ES-I3 (cell line): ENCODE measurements around the gene NGF.
"Not testable (repeated sequence)": the region's sequence is repeated elsewhere in the genome, so short reads cannot be mapped to it uniquely, and the experiment has no call there.

Experiments used
- H3K36me3 ChIP-seq: 2 replicates; pipeline ENCODE4 v1.6.1; 2013; ENCODE audit warnings: mild to moderate bottlenecking, low read length, control low read depth, moderate library complexity; ENCODE audit not compliant: insufficient read depth
- H3K4me1 ChIP-seq: 2 replicates; pipeline ENCODE4 v1.6.1; 2013; ENCODE audit warnings: mild to moderate bottlenecking, control low read depth, low read length; ENCODE audit not compliant: insufficient read depth
- H3K9ac ChIP-seq: 2 replicates; pipeline ENCODE4 v1.6.1; 2013; ENCODE audit warnings: low read depth, mild to moderate bottlenecking, low read length, moderate library complexity
- H3K9me3 ChIP-seq: 2 replicates; pipeline ENCODE4 v1.6.1; 2013; ENCODE audit warnings: mild to moderate bottlenecking, low read length, moderate library complexity; ENCODE audit not compliant: control insufficient read depth, insufficient read depth

NGF gene

DNA sequence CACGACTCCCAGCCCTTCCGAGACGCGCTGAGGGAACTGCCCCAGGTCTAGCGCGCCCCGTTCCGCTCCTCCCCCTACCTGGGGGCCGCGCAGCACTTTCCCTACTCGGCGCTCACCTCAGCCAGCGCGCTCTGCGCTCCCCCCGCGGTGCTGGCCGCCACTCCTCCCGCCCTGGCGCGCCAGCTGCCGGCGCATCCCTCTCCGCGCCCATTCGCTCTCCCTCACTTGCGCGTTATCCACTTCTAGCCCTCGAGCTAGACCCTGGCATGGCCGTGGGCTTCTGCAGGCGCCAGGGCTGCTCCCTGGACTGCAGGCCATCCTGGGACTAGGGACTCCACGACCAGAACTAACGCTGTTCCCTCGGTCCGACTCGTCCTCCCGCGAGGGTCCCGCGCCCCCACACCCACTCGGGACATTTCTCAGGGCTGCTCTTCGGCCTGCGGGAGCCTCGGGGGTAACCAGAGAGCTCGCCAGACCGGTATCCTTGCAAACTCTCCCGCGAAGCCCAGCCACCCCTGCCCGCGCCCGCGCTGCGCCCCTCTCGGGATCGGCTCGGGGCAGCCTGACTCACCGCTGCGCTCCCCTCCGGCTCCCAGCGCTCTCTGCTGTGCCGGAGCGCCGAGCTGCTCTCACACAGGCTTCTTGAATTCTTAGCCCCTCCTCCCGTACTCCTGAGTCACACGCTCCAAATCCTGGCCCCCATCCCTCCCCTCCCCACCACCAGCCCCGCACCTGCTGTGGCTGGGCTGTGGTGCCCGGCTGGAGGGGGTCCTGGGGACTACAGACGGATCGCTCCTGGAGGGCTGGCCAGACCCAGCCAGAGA is at the start of gene NGF:
Gene NGF (minus strand): TSS at position 617 of the 824 bp plus-strand sequence. CDS start 51,454 bp downstream, outside the sequence.
- Histone ChIP-seq H3K9me3 (no peaks in the 10 kb centered on the region), H3K4me1 (peaks cover 2% of the 10 kb centered on the region; the same call in 1 of the 2 replicates), H3K9ac (peak within 1 kb of the TSS; percentile 67; the same call in 1 of the 2 replicates), H3K36me3 (no peaks in the 10 kb centered on the region)

DNA sequence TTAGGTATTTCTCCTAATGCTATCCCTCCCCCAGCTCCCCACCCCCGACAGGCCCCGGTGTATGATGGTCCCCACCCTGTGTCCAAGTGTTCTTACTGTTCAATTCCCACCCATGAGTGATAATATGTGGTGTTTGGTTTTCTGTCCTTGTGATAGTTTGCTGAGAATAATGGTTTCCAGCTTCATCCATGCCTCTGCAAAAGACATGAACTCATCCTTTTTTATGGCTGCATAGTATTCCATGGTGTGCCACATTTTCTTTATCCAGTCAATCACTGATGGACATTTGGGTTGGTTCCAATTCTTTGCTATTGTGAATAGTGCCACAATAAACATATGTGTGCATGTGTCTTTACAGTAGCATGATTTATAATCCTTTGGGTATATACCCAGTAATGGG is 45.4 kb upstream of the NGF start:
- H3K9ac ChIP-seq, H3K36me3 ChIP-seq, H3K4me1 ChIP-seq, H3K9me3 ChIP-seq: not testable (repeated sequence)

DNA sequence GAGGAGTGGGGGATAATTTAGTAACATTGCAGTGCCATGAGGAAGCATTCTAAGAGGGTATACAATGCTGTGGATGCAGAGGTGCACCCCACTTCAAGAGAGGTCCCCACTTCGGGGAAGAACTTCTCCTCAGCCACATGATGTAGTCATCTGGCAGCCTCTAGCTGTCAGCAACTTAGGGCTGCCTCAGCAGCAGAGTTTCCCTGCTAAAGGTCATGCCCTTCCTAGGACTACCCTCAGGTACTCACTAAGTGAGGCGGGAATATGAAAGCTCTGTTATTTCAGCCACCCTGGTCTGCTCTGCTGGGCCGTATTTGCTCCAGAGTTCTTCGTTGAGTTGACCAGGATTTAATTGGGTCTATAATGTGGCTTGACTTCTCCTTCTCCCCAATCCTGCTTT is 41.9 kb upstream of the NGF start:
- no peak overlapping the region for H3K9ac ChIP-seq
- no peaks in the 10 kb centered on the region for H3K9me3 ChIP-seq
- H3K36me3 ChIP-seq = no peaks in the 10 kb centered on the region
- H3K4me1 ChIP-seq = peaks cover 8% of the 10 kb centered on the region; the same call in 1 of the 2 replicates

DNA sequence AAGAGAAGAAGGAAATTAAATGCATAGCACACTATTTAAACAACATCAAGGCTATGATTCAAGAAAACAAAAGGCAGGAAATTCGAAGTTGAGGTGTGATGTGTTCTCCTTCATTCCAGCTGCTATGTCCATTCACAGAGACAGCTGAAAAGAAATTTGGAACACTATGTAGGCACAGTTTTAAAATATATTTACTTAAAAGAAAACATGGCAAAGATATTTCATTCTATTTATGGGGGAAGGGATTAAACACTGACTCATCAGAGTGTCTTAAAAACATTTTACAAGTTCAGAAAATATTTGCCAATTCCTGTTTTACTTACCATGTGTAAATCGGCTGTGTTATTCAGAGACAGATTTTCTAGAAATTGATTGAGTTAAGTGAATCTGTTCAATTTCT is 39.4 kb upstream of the NGF start:
- Histone ChIP-seq H3K36me3 (no peaks in the 10 kb centered on the region), H3K9ac (no peak overlapping the region), H3K9me3 (no peaks in the 10 kb centered on the region), H3K4me1 (peaks cover 8% of the 10 kb centered on the region; the same call in 1 of the 2 replicates)

DNA sequence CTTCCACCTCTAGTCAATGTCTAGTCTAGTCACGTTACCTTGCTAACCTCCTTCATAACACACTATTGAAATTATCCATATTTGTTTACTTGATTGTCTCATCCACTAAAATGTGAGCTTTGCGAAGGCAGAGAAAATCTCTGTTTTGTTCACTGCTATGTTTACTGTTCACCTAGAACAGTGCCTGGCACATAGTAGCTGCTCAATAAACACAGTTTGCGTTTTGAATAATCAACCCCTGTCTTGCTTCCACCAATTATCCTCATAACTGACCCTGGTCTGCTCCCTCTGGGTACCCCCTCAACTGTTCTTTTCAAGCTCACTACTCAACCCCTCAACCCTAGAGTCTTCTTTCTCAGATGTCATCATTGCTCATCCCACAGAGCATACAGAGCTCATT is 36.5 kb upstream of the NGF start:
- H3K36me3 ChIP-seq = no peaks in the 10 kb centered on the region
- no peaks in the 10 kb centered on the region for H3K9me3 ChIP-seq
- H3K4me1 ChIP-seq = peaks cover 8% of the 10 kb centered on the region; the same call in 1 of the 2 replicates
- no peak overlapping the region for H3K9ac ChIP-seq

DNA sequence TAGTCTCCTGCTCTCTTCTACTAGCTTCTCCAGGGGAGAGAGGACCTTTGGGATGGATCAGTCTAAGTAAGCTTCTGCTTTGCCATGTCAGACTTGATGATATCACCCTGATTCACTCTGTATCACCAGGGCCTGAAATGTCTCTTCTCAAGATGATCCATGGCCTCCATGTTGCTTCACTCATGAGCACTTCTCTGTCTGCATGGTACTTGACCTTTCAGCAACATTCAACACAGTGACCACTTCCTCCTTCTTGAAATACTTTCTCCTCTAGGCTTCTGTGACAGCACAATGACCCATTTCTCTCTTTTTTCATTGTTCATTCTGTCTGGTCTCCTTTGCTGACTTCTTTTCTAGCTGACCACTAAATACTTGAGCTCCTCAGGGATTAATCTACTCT is 35.3 kb upstream of the NGF start:
- Histone ChIP-seq H3K4me1 (peaks cover 8% of the 10 kb centered on the region; the same call in 1 of the 2 replicates), H3K9ac (no peak overlapping the region), H3K36me3 (no peaks in the 10 kb centered on the region), H3K9me3 (no peaks in the 10 kb centered on the region)

DNA sequence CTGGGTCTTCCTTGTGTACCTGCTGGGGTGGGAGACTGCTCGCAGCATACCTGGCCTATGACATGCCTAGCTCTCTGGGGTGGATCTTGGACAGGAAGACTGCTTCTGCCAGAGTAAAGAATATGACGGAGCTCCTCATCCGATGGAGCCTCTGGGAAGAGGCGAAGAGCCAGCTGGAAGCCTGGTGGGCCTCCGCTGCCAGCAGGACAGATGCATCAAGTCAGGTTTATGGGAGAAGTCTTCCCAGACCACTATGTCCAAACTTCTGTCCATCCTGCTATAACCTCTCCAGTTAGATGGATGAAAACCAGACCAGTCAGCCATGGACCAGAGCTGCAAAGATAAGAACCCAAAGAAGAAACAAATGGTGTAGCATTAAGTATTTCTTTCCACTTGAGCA is 27.7 kb upstream of the NGF start:
- H3K36me3 ChIP-seq = no peaks in the 10 kb centered on the region
- no peak overlapping the region for H3K9ac ChIP-seq
- H3K4me1 ChIP-seq = no peaks in the 10 kb centered on the region
- no peaks in the 10 kb centered on the region; the same call in 1 of the 2 replicates for H3K9me3 ChIP-seq

DNA sequence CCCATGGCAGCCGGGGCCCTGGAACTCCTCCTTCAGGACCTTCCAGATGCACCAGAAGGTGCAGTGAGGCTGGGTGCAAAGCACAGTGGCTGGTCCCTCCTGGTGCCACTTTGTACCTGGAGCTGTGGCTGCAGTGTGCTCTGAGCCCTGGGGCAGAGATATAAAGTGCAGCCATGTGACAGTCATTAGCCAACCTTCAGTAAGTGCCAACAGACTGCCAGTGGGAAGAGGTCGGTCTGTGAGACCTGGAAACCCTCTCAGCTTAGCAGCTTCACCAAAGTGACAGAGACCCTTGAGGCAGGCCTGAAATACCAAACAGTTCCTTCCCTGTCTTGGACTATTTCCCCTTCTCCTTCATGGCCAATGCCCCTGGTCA is 26.7 kb upstream of the NGF start:
- Histone ChIP-seq H3K9me3 (no peaks in the 10 kb centered on the region; the same call in 1 of the 2 replicates), H3K4me1 (no peaks in the 10 kb centered on the region), H3K9ac (no peak overlapping the region), H3K36me3 (no peaks in the 10 kb centered on the region)

DNA sequence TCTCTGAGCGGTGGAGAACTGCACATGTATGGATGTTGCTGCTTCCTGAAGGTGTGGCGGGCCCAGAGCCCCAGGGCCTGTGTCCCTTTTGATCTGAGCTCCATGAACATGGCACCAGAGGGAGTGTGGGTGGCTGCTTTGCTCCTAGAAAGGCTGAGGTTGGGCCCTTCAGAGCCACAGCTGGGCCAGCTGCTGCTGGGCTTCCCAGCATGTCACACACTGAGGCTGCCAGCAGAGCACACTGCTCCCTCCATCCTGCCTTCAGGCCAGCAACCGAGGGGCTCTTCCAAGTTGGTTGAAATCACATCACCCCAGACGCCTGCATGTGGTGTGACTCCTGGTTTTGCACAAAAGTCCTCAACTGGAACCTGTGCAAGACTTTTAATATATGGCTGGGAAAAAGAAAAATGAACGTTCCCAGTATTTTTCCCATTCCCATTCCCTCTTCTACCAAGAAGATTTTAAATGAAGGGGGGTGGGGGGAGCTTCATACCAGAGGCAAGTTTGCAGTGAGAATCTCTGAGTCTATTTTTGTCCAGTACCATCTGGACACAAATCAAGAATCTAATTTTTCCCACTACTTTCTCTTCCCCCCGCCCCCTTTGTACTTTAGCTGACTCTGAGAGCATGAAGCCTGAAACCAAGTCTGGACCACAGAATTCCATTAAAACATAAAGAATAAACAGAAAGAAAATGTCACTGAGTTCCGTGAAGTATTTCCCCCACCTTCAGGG is 26.2 kb upstream of the NGF start:
- Histone ChIP-seq H3K4me1 (no peaks in the 10 kb centered on the region), H3K36me3 (no peaks in the 10 kb centered on the region), H3K9me3 (no peaks in the 10 kb centered on the region; the same call in 1 of the 2 replicates), H3K9ac (no peak overlapping the region)

DNA sequence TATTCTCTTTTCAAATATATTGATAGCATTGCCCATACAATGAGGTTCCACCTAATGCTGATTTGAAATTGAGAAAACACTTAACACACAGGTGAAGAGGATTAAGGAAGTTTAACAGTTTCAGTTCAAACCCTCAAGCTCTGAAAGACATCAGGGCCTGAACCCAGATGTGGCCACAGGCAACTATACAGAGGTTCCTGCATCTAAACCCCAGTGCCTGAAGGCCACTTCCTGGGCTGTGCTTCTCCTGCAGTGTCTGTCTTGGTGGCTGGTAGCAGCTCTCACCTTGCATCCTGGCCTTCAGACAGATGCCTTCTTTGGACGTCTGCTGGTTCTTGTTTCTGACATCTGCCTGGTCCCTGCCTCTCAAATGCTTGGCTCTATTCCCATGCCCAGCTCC is 25.1 kb upstream of the NGF start:
- no peaks in the 10 kb centered on the region for H3K4me1 ChIP-seq
- no peaks in the 10 kb centered on the region; the same call in 1 of the 2 replicates for H3K9me3 ChIP-seq
- no peaks in the 10 kb centered on the region for H3K36me3 ChIP-seq
- no peak overlapping the region for H3K9ac ChIP-seq

DNA sequence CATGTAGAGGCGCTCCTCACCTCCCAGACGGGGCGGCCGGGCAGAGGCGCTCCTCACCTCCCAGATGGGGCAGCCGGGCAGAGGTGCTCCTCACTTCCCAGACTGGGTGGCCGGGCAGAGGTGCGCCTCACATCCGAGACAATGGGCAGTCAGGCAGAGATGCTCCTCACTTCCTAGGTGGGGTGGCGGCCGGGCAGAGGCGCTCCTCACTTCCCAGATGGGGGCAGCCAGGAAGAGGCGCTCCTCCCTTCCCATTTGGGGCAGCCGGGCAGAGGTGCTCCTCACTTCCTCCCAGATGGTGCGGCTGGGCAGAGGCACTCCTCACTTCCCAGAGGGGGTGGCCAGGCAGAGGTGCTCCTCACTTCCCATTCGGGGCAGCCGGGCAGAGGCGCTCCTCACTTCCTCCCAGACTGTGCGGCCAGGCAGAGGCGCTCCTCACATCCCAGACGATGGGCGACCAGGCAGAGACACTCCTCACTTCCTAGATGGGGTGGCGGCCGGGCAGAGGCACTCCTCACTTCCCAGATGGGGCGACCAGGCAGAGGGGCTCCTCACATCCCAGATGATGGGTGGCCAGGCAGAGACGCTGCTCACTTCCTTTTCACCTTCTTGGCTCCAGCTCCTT is 22.6 kb upstream of the NGF start:
- H3K36me3 ChIP-seq, H3K9ac ChIP-seq, H3K9me3 ChIP-seq, H3K4me1 ChIP-seq: not testable (repeated sequence)

DNA sequence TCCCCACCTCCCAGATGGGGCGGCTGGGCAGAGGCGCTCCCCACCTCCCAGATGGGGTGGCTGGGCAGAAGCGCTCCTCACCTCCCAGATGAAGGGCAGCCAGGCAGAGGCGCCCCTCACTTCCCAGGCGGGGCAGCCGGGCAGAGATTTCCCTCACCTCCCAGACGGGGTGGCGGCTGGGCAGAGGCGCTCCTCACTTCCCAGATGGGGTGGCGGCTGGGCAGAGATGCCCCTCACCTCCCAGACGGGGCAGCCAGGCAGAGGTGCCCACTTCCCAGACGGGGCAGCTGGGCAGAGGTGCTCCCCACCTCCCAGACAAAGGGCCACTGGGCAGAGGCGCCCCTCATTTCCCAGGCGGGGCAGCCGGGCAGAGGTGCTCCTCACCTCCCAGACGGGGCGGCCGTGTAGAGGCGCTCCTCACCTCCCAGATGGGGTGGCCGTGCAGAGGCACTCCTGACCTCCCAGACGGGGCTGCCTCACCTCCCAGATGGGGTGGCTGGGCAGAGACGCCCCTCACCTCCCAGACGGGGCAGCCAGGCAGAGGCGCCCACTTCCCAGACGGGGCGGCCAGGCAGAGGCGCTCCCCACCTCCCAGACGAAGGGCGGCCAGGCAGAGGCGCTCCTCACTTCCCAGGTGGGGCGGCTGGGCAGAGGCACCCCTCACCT is 21.9 kb upstream of the NGF start:
- not testable (repeated sequence) for H3K9ac ChIP-seq, H3K4me1 ChIP-seq, H3K36me3 ChIP-seq, H3K9me3 ChIP-seq

DNA sequence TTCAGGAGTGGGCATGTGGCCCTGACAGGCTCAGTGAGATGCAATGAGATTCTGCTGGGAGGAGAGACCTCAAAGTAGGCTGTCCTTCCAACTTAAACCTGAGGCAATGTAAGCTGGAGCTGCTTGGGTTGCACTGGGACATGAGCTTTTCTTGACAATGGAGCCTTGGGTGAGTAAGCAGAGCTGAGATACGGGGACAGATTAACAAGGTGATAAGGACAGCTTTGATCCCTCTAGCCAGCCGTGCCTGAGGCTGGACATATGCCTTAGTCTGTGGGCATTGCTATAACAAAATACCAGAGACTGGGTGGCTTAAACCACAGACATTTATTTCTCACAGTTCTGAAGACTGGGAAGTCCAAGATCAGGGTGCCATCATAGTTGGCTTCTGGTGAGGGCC is 18.3 kb upstream of the NGF start:
- Histone ChIP-seq H3K9ac (no peak overlapping the region), H3K4me1 (no peaks in the 10 kb centered on the region), H3K36me3 (no peaks in the 10 kb centered on the region), H3K9me3 (no peaks in the 10 kb centered on the region; the same call in 1 of the 2 replicates)

DNA sequence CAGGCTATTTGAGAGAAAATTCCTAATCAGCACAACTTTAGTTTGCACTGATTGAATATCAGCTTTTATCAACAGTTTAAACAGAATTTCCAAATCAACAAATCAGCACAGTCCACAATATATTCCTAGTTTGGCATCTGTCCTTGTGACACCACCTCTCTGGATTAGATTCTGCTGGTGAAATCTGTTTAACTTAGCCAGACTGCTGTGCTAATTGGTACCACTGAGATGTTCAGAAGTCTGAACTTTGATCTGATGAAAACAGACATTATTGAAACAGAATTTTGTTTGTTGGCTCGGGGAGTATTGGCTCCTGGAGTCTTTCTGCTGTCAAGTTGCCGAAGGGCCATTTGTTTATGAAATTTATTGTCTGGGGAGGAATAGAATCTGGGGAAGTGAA is 17.0 kb upstream of the NGF start:
- H3K36me3 ChIP-seq = no peaks in the 10 kb centered on the region
- no peaks in the 10 kb centered on the region for H3K4me1 ChIP-seq
- no peak overlapping the region for H3K9ac ChIP-seq
- H3K9me3 ChIP-seq = no peaks in the 10 kb centered on the region
